ENCODE measurements around the gene EHD4. TPM values are rescaled to one million over a fixed set of nuclear protein-coding genes. Genes with fewer than 3 reads are reported as not detected.

The EHD4 gene
- polyA plus RNA-seq, 1 donor (not counting 4 experiments of a cell fraction or from before 2014, with no cell fraction given) = 31.5 TPM

DNA sequence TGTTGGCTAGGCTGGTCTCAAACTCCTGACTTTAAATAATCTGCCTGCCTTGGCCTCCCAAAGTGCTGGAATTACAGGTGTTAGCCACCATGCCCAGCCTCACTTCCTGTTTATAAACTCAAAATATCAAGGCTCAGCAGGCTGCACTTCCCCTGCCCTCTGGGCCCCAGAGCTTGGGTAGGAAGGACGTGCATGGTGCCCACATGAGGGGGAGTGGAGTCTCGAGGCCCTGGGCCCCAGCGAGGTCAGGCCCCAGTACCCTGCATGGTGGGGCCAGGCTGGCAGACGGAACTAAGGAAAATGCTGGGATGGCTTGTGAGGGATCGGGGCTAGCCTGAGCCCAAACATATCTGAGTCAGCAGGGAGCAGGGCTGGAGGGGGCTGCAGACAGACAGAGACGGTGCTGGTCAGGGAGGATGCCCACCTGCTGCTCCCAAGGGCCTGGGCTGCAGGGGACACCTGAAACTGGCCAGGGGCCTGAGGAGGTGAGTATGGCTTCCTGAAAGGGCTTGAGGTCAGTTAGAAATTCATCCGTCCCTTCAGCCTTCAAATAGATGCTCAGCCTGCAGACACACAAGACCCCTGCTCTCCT lies 83.6 kb downstream of the EHD4 start:
- no peak for DNase-seq (ENCODE audit: low read depth, low spot score)
- H3K36me3 ChIP-seq (ENCODE audit: control insufficient read depth in 2 of 2, extremely low read depth in 1 of 2, insufficient read depth in 2 of 2, low read length in 2 of 2) = no peaks in the 10 kb centered on the region
- no peak overlapping the region for H2AFZ ChIP-seq (ENCODE audit: control insufficient read depth, low read length)
- H4K20me1 ChIP-seq (ENCODE audit: control insufficient read depth, extremely low read depth, insufficient read depth, low read length) = no peaks in the 10 kb centered on the region
- no peak overlapping the region for H3K4me3 ChIP-seq (ENCODE audit: control insufficient read depth in 2 of 3, extremely low read depth in 1 of 3, insufficient read depth in 2 of 3, low read depth in 1 of 3, low read length in 3 of 3)
- no peaks in the 10 kb centered on the region for H3K9me3 ChIP-seq (ENCODE audit: control insufficient read depth, low read depth, low read length)
- H3K9me1 ChIP-seq (ENCODE audit: control insufficient read depth, extremely low read depth, insufficient read depth, low read length) = no peaks in the 10 kb centered on the region
- dilution Hi-C loops (cut with MboI; ENCODE audit: extremely low pct_ligation_motif_present, low sequenced_read_pairs) = no loop called here
- H3K27me3 ChIP-seq (ENCODE audit: control insufficient read depth, extremely low read depth, insufficient read depth, low read length) = no peaks in the 10 kb centered on the region
- H3K27ac ChIP-seq (ENCODE audit: control insufficient read depth, insufficient read depth, low read length) = no peak overlapping the region
- FAIRE-seq = no peak
- no peak for TF ChIP-seq EZH2 (IDR thresholded peaks at IDR 0.05; ENCODE audit: low read length)
- no peak overlapping the region for H3K9ac ChIP-seq (ENCODE audit: control insufficient read depth, extremely low read depth, insufficient read depth, low read length)
- no peaks in the 10 kb centered on the region for H3K79me2 ChIP-seq (ENCODE audit: control insufficient read depth, insufficient read depth, low read length)
- no peak overlapping the region for H3K4me2 ChIP-seq (ENCODE audit: control insufficient read depth, extremely low read depth, insufficient read depth, low read depth, low read length)
- peaks cover 2% of the 10 kb centered on the region for H3K4me1 ChIP-seq (ENCODE audit: control insufficient read depth, extremely low read depth, insufficient read depth, low read length)

DNA sequence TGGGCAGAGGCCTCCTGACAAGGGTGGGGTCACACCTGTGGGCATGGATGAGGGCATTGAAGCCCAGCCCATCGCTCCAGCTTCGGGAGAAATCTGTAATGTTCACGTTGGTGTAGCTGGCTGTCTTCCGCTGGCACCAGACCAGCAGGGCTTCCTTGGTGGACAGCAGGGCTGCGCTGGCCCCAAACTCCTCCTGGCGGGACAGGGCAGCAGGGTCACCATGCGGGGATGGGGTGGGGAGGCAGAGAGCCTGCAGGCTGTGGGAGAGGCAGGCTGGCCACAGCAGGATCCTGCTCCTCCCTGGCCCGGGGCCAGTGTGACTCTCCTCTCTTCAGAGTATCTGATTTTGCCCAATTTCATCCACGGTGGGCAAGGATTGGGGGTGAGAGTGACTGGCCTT lies 84.5 kb downstream of the EHD4 start:
- Histone ChIP-seq H3K36me3 (ENCODE audit: control insufficient read depth in 2 of 2, extremely low read depth in 1 of 2, insufficient read depth in 2 of 2, low read length in 2 of 2) (no peaks in the 10 kb centered on the region), H3K9ac (ENCODE audit: control insufficient read depth, extremely low read depth, insufficient read depth, low read length) (no peak overlapping the region), H3K4me1 (ENCODE audit: control insufficient read depth, extremely low read depth, insufficient read depth, low read length) (no peaks in the 10 kb centered on the region), H4K20me1 (ENCODE audit: control insufficient read depth, extremely low read depth, insufficient read depth, low read length) (no peaks in the 10 kb centered on the region), H3K9me1 (ENCODE audit: control insufficient read depth, extremely low read depth, insufficient read depth, low read length) (no peaks in the 10 kb centered on the region), H3K4me2 (ENCODE audit: control insufficient read depth, extremely low read depth, insufficient read depth, low read depth, low read length) (no peak overlapping the region), H3K4me3 (ENCODE audit: control insufficient read depth in 2 of 3, extremely low read depth in 1 of 3, insufficient read depth in 2 of 3, low read depth in 1 of 3, low read length in 3 of 3) (no peak overlapping the region), H3K27me3 (ENCODE audit: control insufficient read depth, extremely low read depth, insufficient read depth, low read length) (no peaks in the 10 kb centered on the region), H2AFZ (ENCODE audit: control insufficient read depth, low read length) (no peak overlapping the region), H3K27ac (ENCODE audit: control insufficient read depth, insufficient read depth, low read length) (no peak overlapping the region), H3K9me3 (ENCODE audit: control insufficient read depth, low read depth, low read length) (no peaks in the 10 kb centered on the region), H3K79me2 (ENCODE audit: control insufficient read depth, insufficient read depth, low read length) (no peaks in the 10 kb centered on the region)
- dilution Hi-C loops (cut with MboI; ENCODE audit: extremely low pct_ligation_motif_present, low sequenced_read_pairs) = no loop called here
- TF ChIP-seq EZH2 (IDR thresholded peaks at IDR 0.05; ENCODE audit: low read length) (no peak), CTCF (optimal IDR thresholded peaks at IDR 0.05 in 1 of 3, IDR thresholded peaks at IDR 0.05 in 1 of 3, conservative IDR thresholded peaks at IDR 0.05 in 1 of 3; ENCODE audit: extremely low read depth in 1 of 3, insufficient read depth in 2 of 3, low read length in 3 of 3) (no peak)
- DNase-seq (ENCODE audit: low read depth, low spot score) = no peak
- FAIRE-seq = no peak

- no peaks in the 10 kb centered on the region for H3K9me1 ChIP-seq (ENCODE audit: control insufficient read depth, extremely low read depth, insufficient read depth, low read length)
- H2AFZ ChIP-seq (ENCODE audit: control insufficient read depth, low read length) = no peak overlapping the region
- H3K4me2 ChIP-seq (ENCODE audit: control insufficient read depth, extremely low read depth, insufficient read depth, low read depth, low read length) = no peak overlapping the region
- no peak overlapping the region for H3K27ac ChIP-seq (ENCODE audit: control insufficient read depth, insufficient read depth, low read length)
- no peak for FAIRE-seq
- H3K27me3 ChIP-seq (ENCODE audit: control insufficient read depth, extremely low read depth, insufficient read depth, low read length) = peaks cover 4% of the 10 kb centered on the region
- dilution Hi-C loops (cut with MboI; ENCODE audit: extremely low pct_ligation_motif_present, low sequenced_read_pairs) = no loop called here
- H3K4me1 ChIP-seq (ENCODE audit: control insufficient read depth, extremely low read depth, insufficient read depth, low read length) = peaks cover 4% of the 10 kb centered on the region
- no peaks in the 10 kb centered on the region for H4K20me1 ChIP-seq (ENCODE audit: control insufficient read depth, extremely low read depth, insufficient read depth, low read length)
- no peak overlapping the region for H3K9ac ChIP-seq (ENCODE audit: control insufficient read depth, extremely low read depth, insufficient read depth, low read length)
- no peak for DNase-seq (ENCODE audit: low read depth, low spot score)
- H3K9me3 ChIP-seq (ENCODE audit: control insufficient read depth, low read depth, low read length) = no peaks in the 10 kb centered on the region
- H3K4me3 ChIP-seq (ENCODE audit: control insufficient read depth in 2 of 3, extremely low read depth in 1 of 3, insufficient read depth in 2 of 3, low read depth in 1 of 3, low read length in 3 of 3) = no peak overlapping the region
- H3K36me3 ChIP-seq (ENCODE audit: control insufficient read depth in 2 of 2, extremely low read depth in 1 of 2, insufficient read depth in 2 of 2, low read length in 2 of 2) = no peaks in the 10 kb centered on the region
- no peaks in the 10 kb centered on the region for H3K79me2 ChIP-seq (ENCODE audit: control insufficient read depth, insufficient read depth, low read length)
- no peak for TF ChIP-seq EZH2 (IDR thresholded peaks at IDR 0.05; ENCODE audit: low read length)
- TF ChIP-seq CTCF (optimal IDR thresholded peaks at IDR 0.05 in 1 of 3, IDR thresholded peaks at IDR 0.05 in 1 of 3, conservative IDR thresholded peaks at IDR 0.05 in 1 of 3; ENCODE audit: extremely low read depth in 1 of 3, insufficient read depth in 2 of 3, low read length in 3 of 3) = no peak
Measured at GRCh38 chr15:41887161-41887560, 85.2 kb downstream of the EHD4 start.
